ENCODE data around the gene FBXO48. TPM values are rescaled to one million over a fixed set of nuclear protein-coding genes. Genes with fewer than 3 reads are reported as not detected.
A peak's percentile ranks its signal among the peaks of the same experiment; 100 is the strongest.
"Not testable (repeated sequence)": the region's sequence is repeated elsewhere in the genome, so short reads cannot be mapped to it uniquely, and the experiment has no call there.

FBXO48 gene
- total RNA-seq, 1 donor from 2014 or later: 1.7 TPM

GRCh38 chr2:68491582-68491981 lies 24.5 kb upstream of the FBXO48 start:
- no peak overlapping the region for H3K4me3 Mint-ChIP-seq
- H3K36me3 Mint-ChIP-seq (ENCODE audit: low read depth): peaks cover 14% of the 10 kb centered on the region
- peaks cover 10% of the 10 kb centered on the region for H3K9me3 Mint-ChIP-seq
- H3K4me1 Mint-ChIP-seq: no peaks in the 10 kb centered on the region
- H3K27ac Mint-ChIP-seq (ENCODE audit: unreplicated experiment): no peak overlapping the region
- H3K27me3 Mint-ChIP-seq (ENCODE audit: low read depth): no peaks in the 10 kb centered on the region
- TF ChIP-seq CTCF (conservative IDR thresholded peaks at IDR 0.05): no peak
- DNase-seq (ENCODE audit: low read depth, low spot score): no peak

- Mint-ChIP-seq H3K4me3 (no peak overlapping the region), H3K4me1 (no peaks in the 10 kb centered on the region), H3K36me3 (ENCODE audit: low read depth) (peaks cover 6% of the 10 kb centered on the region), H3K27ac (ENCODE audit: unreplicated experiment) (no peak overlapping the region), H3K27me3 (ENCODE audit: low read depth) (no peaks in the 10 kb centered on the region), H3K9me3 (peaks cover 2% of the 10 kb centered on the region)
- no peak for DNase-seq (ENCODE audit: low read depth, low spot score)
- no peak for TF ChIP-seq CTCF (conservative IDR thresholded peaks at IDR 0.05)
Measured at GRCh38 chr2:68489282-68489681, 22.2 kb upstream of the FBXO48 start.

- not testable (repeated sequence) for H3K9me3 Mint-ChIP-seq; H3K36me3 Mint-ChIP-seq (ENCODE audit: low read depth); H3K4me3 Mint-ChIP-seq; H3K27me3 Mint-ChIP-seq (ENCODE audit: low read depth); H3K27ac Mint-ChIP-seq (ENCODE audit: unreplicated experiment); DNase-seq (ENCODE audit: low read depth, low spot score); H3K4me1 Mint-ChIP-seq
Measured at GRCh38 chr2:68488605-68489004, 21.5 kb upstream of the FBXO48 start.

GRCh38 chr2:68487773-68488355 lies 20.8 kb upstream of the FBXO48 start:
- DNase-seq (ENCODE audit: low read depth, low spot score): no peak
- Mint-ChIP-seq H3K27me3 (ENCODE audit: low read depth) (no peaks in the 10 kb centered on the region), H3K9me3 (no peaks in the 10 kb centered on the region), H3K4me3 (no peak overlapping the region), H3K27ac (ENCODE audit: unreplicated experiment) (no peak overlapping the region), H3K36me3 (ENCODE audit: low read depth) (no peaks in the 10 kb centered on the region), H3K4me1 (no peaks in the 10 kb centered on the region)
- TF ChIP-seq CTCF (conservative IDR thresholded peaks at IDR 0.05): peak; percentile 72

GRCh38 chr2:68483011-68483410 lies 15.9 kb upstream of the FBXO48 start:
- Mint-ChIP-seq H3K36me3 (ENCODE audit: low read depth) (peaks cover 3% of the 10 kb centered on the region), H3K27me3 (ENCODE audit: low read depth) (no peaks in the 10 kb centered on the region), H3K4me3 (no peak overlapping the region), H3K27ac (ENCODE audit: unreplicated experiment) (no peak overlapping the region), H3K9me3 (peaks cover 3% of the 10 kb centered on the region), H3K4me1 (no peaks in the 10 kb centered on the region)
- DNase-seq (ENCODE audit: low read depth, low spot score): no peak
- TF ChIP-seq CTCF (conservative IDR thresholded peaks at IDR 0.05): no peak

GRCh38 chr2:68482296-68482820 lies 15.3 kb upstream of the FBXO48 start:
- H3K36me3 Mint-ChIP-seq (ENCODE audit: low read depth): peaks cover 3% of the 10 kb centered on the region
- no peak overlapping the region for H3K27ac Mint-ChIP-seq (ENCODE audit: unreplicated experiment)
- H3K4me1 Mint-ChIP-seq: no peaks in the 10 kb centered on the region
- H3K27me3 Mint-ChIP-seq (ENCODE audit: low read depth): no peaks in the 10 kb centered on the region
- H3K9me3 Mint-ChIP-seq: peaks cover 3% of the 10 kb centered on the region
- DNase-seq (ENCODE audit: low read depth, low spot score): no peak
- H3K4me3 Mint-ChIP-seq: no peak overlapping the region
- TF ChIP-seq CTCF (conservative IDR thresholded peaks at IDR 0.05): no peak
